ENCODE data around the gene BMP8A. TPM values are rescaled to one million over a fixed set of nuclear protein-coding genes. Genes with fewer than 3 reads are reported as not detected.

BMP8A gene
- total RNA-seq, 1 experiment from 2014 or later = 0.54 TPM

DNA sequence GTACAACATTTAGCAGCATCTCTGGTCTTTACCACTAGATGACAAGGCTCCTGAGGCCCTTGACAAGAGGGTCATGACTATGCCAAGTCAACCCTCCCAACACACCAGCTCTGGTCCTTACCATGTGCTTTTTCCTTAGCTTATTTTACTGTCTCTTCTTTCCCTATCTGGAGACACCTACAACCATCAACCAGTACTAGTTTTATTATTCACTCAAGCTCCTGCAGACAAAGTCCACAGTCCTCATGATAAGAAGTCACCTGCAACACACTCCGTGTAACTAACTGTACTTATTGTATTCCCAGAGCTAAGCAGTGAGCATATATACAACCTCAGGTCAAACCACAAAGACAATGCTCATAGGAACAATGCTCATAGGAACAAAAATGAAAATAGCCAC, 69.8 kb downstream of the BMP8A start:
- TF ChIP-seq SIN3A (IDR thresholded peaks at IDR 0.05; ENCODE audit: borderline replicate concordance, insufficient read depth, low read depth, low read length) = no peak
- TF ChIP-seq, protein P1, sequence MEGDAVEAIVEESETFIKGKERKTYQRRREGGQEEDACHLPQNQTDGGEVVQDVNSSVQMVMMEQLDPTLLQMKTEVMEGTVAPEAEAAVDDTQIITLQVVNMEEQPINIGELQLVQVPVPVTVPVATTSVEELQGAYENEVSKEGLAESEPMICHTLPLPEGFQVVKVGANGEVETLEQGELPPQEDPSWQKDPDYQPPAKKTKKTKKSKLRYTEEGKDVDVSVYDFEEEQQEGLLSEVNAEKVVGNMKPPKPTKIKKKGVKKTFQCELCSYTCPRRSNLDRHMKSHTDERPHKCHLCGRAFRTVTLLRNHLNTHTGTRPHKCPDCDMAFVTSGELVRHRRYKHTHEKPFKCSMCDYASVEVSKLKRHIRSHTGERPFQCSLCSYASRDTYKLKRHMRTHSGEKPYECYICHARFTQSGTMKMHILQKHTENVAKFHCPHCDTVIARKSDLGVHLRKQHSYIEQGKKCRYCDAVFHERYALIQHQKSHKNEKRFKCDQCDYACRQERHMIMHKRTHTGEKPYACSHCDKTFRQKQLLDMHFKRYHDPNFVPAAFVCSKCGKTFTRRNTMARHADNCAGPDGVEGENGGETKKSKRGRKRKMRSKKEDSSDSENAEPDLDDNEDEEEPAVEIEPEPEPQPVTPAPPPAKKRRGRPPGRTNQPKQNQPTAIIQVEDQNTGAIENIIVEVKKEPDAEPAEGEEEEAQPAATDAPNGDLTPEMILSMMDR (IDR thresholded peaks at IDR 0.05) = no peak
- ChIA-PET POLR2A (no interaction called here), CTCF (no interaction called here)
- Histone ChIP-seq H3K36me3 (ENCODE audit: control insufficient read depth, insufficient read depth, low read length) (peaks cover 63% of the 10 kb centered on the region), H3K27me3 (ENCODE audit: control insufficient read depth, insufficient read depth, low read length) (no peaks in the 10 kb centered on the region), H3K27ac (ENCODE audit: low read length) (no peak overlapping the region), H3K4me1 (ENCODE audit: control insufficient read depth, insufficient read depth, low read length) (no peaks in the 10 kb centered on the region), H3K9me3 (ENCODE audit: control insufficient read depth, insufficient read depth, low read depth, low read length) (no peaks in the 10 kb centered on the region), H3K4me3 (ENCODE audit: low read depth in 2 of 2, low read length in 2 of 2) (no peak overlapping the region)
- no peak for DNase-seq (ENCODE audit: low read depth, low spot score)
- in situ Hi-C loops (cut with HindIII; ENCODE audit: low pct_unique_long_range_greater_than_20kb, low sequenced_read_pairs) (no loop called here), intact Hi-C loops (cut with micrococcal nuclease; ENCODE audit: unreplicated experiment) (no loop called here)
- ATAC-seq = no peak
- no TSS peak for BruUV-seq (replicated peaks)

DNA sequence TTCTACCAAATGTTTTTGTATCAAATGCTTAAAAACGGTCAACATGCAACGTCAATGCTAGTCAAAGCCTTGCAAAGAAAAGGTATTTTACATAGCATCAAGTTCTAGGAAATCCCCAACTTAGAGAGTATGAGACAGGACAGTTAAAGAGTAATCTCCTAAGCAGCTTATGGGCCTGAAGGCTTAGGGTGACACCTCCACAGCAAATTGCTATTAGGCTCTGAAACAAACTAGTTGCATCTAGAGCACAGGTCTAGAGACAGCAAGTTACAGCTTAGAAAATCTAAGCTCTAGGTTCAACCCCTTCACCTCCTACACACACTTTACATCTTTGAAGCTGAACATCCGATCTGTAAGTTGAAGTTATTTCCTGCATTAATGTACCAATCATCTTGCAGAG, 71.5 kb downstream of the BMP8A start:
- ChIA-PET POLR2A (no interaction called here), CTCF (no interaction called here)
- TF ChIP-seq POLR2AphosphoS5 (IDR thresholded peaks at IDR 0.05; ENCODE audit: low read depth, low read length) (no peak), TCF7L2 (IDR thresholded peaks at IDR 0.05; ENCODE audit: low read depth, low read length) (no peak), SIN3A (IDR thresholded peaks at IDR 0.05; ENCODE audit: borderline replicate concordance, insufficient read depth, low read depth, low read length) (no peak)
- TF ChIP-seq, protein P2, sequence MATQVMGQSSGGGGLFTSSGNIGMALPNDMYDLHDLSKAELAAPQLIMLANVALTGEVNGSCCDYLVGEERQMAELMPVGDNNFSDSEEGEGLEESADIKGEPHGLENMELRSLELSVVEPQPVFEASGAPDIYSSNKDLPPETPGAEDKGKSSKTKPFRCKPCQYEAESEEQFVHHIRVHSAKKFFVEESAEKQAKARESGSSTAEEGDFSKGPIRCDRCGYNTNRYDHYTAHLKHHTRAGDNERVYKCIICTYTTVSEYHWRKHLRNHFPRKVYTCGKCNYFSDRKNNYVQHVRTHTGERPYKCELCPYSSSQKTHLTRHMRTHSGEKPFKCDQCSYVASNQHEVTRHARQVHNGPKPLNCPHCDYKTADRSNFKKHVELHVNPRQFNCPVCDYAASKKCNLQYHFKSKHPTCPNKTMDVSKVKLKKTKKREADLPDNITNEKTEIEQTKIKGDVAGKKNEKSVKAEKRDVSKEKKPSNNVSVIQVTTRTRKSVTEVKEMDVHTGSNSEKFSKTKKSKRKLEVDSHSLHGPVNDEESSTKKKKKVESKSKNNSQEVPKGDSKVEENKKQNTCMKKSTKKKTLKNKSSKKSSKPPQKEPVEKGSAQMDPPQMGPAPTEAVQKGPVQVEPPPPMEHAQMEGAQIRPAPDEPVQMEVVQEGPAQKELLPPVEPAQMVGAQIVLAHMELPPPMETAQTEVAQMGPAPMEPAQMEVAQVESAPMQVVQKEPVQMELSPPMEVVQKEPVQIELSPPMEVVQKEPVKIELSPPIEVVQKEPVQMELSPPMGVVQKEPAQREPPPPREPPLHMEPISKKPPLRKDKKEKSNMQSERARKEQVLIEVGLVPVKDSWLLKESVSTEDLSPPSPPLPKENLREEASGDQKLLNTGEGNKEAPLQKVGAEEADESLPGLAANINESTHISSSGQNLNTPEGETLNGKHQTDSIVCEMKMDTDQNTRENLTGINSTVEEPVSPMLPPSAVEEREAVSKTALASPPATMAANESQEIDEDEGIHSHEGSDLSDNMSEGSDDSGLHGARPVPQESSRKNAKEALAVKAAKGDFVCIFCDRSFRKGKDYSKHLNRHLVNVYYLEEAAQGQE (IDR thresholded peaks at IDR 0.05; ENCODE audit: insufficient read depth in 1 of 2, low read depth in 2 of 2, low read length in 1 of 2) = no peak
- TF ChIP-seq, protein P1 (IDR thresholded peaks at IDR 0.05) = no peak
- peaks cover 76% of the 10 kb centered on the region for H3K36me3 ChIP-seq (ENCODE audit: control insufficient read depth, insufficient read depth, low read length)
- no peaks in the 10 kb centered on the region for H3K27me3 ChIP-seq (ENCODE audit: control insufficient read depth, insufficient read depth, low read length)
- H3K4me1 ChIP-seq (ENCODE audit: control insufficient read depth, insufficient read depth, low read length) = no peaks in the 10 kb centered on the region
- no peak for ATAC-seq
- H3K4me3 ChIP-seq (ENCODE audit: low read depth in 2 of 2, low read length in 2 of 2) = no peak overlapping the region
- BruUV-seq (replicated peaks) = no TSS peak
- intact Hi-C loops (cut with micrococcal nuclease; ENCODE audit: unreplicated experiment) (no loop called here), in situ Hi-C loops (cut with HindIII; ENCODE audit: low pct_unique_long_range_greater_than_20kb, low sequenced_read_pairs) (no loop called here)
- H3K9me3 ChIP-seq (ENCODE audit: control insufficient read depth, insufficient read depth, low read depth, low read length) = no peaks in the 10 kb centered on the region
- H3K27ac ChIP-seq (ENCODE audit: low read length) = no peak overlapping the region
- no peak for DNase-seq (ENCODE audit: low read depth, low spot score)

Measured in Panc1 (cell line).